Measurements from ENCODE around the gene CDO1. TPM values are rescaled to one million over a fixed set of nuclear protein-coding genes. Genes with fewer than 3 reads are reported as not detected.
A peak's percentile ranks its signal among the peaks of the same experiment; 100 is the strongest.

The CDO1 gene
- under 1 TPM in 1 of 2 experiments, not detected in 1; 0.40 TPM for total RNA-seq

GRCh38 chr5:115816226-115817081 lies at the start of gene CDO1:
Gene CDO1, minus strand, starts transcription at chr5:115816659. Its CDS starts 262 bp downstream, at chr5:115816397.
- ATAC-seq: peak; percentile 84
- ChIA-PET CTCF (interaction anchor here (0.7 kb wide), 1 partner anchor 23 kb away, joined by 3 read pairs; no protein-coding TSS in a partner anchor), POLR2A (no interaction called here)
- Mint-ChIP-seq H3K4me3 (peak within 1 kb of the TSS; percentile 64), H3K4me1 (ENCODE audit: low read depth) (peaks cover 36% of the 10 kb centered on the region), H3K27me3 (ENCODE audit: low read depth) (peaks cover 68% of the 10 kb centered on the region), H3K9me3 (ENCODE audit: insufficient read depth) (no peaks in the 10 kb centered on the region), H3K36me3 (ENCODE audit: low read depth) (peaks cover 2% of the 10 kb centered on the region), H3K27ac (peak within 1 kb of the TSS; percentile 29)
- DNase-seq: peak; percentile 54

DNA sequence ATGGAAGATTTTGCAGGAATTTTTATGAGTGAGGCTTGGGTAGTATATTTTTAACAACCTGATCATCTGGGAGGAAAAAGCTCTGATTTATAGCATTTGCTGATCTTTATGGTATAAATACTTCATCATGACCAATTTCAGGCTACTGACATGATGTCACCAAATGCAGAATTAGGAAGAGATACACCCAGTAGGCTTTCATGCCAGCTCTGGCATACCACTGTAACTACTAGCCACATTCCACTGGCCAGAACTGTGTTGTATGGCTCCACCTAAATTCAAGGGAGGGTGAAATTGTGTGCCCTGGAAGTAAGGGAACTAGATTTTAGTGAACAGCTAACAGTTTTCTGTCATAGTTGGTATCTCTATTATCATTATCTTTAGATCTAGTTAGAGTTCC lies 42.9 kb upstream of the CDO1 start:
- DNase-seq (no peak), ATAC-seq (no peak)
- Mint-ChIP-seq H3K4me1 (ENCODE audit: low read depth) (peaks cover 9% of the 10 kb centered on the region), H3K27me3 (ENCODE audit: low read depth) (no peaks in the 10 kb centered on the region), H3K36me3 (ENCODE audit: low read depth) (peaks cover 3% of the 10 kb centered on the region), H3K9me3 (ENCODE audit: insufficient read depth) (peaks cover 5% of the 10 kb centered on the region), H3K4me3 (no peak overlapping the region), H3K27ac (no peak overlapping the region)
- ChIA-PET CTCF (no interaction called here), POLR2A (no interaction called here)

- Mint-ChIP-seq H3K27me3 (ENCODE audit: low read depth) (no peaks in the 10 kb centered on the region), H3K9me3 (ENCODE audit: insufficient read depth) (peaks cover 1% of the 10 kb centered on the region), H3K4me3 (no peak overlapping the region), H3K27ac (no peak overlapping the region), H3K36me3 (ENCODE audit: low read depth) (peaks cover 10% of the 10 kb centered on the region), H3K4me1 (ENCODE audit: low read depth) (peaks cover 9% of the 10 kb centered on the region)
- ChIA-PET CTCF (no interaction called here), POLR2A (no interaction called here)
- no peak for ATAC-seq
- DNase-seq: no peak
Measured at GRCh38 chr5:115858396-115858795, 41.9 kb upstream of the CDO1 start.

GRCh38 chr5:115857626-115858349 lies 41.3 kb upstream of the CDO1 start:
- no peak for ATAC-seq
- no peak overlapping the region for H3K27ac Mint-ChIP-seq

GRCh38 chr5:115857057-115857479 lies 40.6 kb upstream of the CDO1 start:
- ATAC-seq: no peak
- no peak for DNase-seq
- Mint-ChIP-seq H3K9me3 (ENCODE audit: insufficient read depth) (peaks cover 6% of the 10 kb centered on the region), H3K36me3 (ENCODE audit: low read depth) (peaks cover 14% of the 10 kb centered on the region), H3K4me3 (no peak overlapping the region), H3K27ac (no peak overlapping the region), H3K4me1 (ENCODE audit: low read depth) (peaks cover 9% of the 10 kb centered on the region), H3K27me3 (ENCODE audit: low read depth) (no peaks in the 10 kb centered on the region)
- ChIA-PET CTCF (no interaction called here), POLR2A (no interaction called here)

More at GRCh38 chr5:115857626-115858349, 41.3 kb upstream of the CDO1 start:
- Mint-ChIP-seq H3K4me3 (no peak overlapping the region), H3K9me3 (ENCODE audit: insufficient read depth) (peaks cover 6% of the 10 kb centered on the region), H3K27me3 (ENCODE audit: low read depth) (no peaks in the 10 kb centered on the region), H3K4me1 (ENCODE audit: low read depth) (peaks cover 9% of the 10 kb centered on the region), H3K36me3 (ENCODE audit: low read depth) (peaks cover 14% of the 10 kb centered on the region)
- ChIA-PET POLR2A (no interaction called here), CTCF (no interaction called here)
- no peak for DNase-seq

- peaks cover 11% of the 10 kb centered on the region for H3K36me3 Mint-ChIP-seq (ENCODE audit: low read depth)
- no peak overlapping the region for H3K27ac Mint-ChIP-seq
- CTCF ChIA-PET: no interaction called here
- ATAC-seq (no peak), DNase-seq (no peak)
- no peaks in the 10 kb centered on the region for H3K27me3 Mint-ChIP-seq (ENCODE audit: low read depth)
- H3K4me3 Mint-ChIP-seq: no peak overlapping the region
- peaks cover 9% of the 10 kb centered on the region for H3K4me1 Mint-ChIP-seq (ENCODE audit: low read depth)
- POLR2A ChIA-PET: no interaction called here
- H3K9me3 Mint-ChIP-seq (ENCODE audit: insufficient read depth): peaks cover 6% of the 10 kb centered on the region
Measured at GRCh38 chr5:115855959-115856358, 39.5 kb upstream of the CDO1 start.

- Mint-ChIP-seq H3K4me3 (no peak overlapping the region), H3K27me3 (ENCODE audit: low read depth) (no peaks in the 10 kb centered on the region), H3K9me3 (ENCODE audit: insufficient read depth) (peaks cover 6% of the 10 kb centered on the region), H3K36me3 (ENCODE audit: low read depth) (peaks cover 11% of the 10 kb centered on the region), H3K27ac (no peak overlapping the region), H3K4me1 (ENCODE audit: low read depth) (peaks cover 9% of the 10 kb centered on the region)
- POLR2A ChIA-PET: no interaction called here
- DNase-seq: no peak
- CTCF ChIA-PET: no interaction called here
- ATAC-seq: no peak
Measured at GRCh38 chr5:115854139-115854538, 37.7 kb upstream of the CDO1 start.

GRCh38 chr5:115850744-115851416 lies 34.4 kb upstream of the CDO1 start:
- Mint-ChIP-seq H3K36me3 (ENCODE audit: low read depth) (peaks cover 11% of the 10 kb centered on the region), H3K27ac (no peak overlapping the region), H3K27me3 (ENCODE audit: low read depth) (no peaks in the 10 kb centered on the region), H3K4me3 (no peak overlapping the region), H3K4me1 (ENCODE audit: low read depth) (no peaks in the 10 kb centered on the region), H3K9me3 (ENCODE audit: insufficient read depth) (peaks cover 6% of the 10 kb centered on the region)
- ChIA-PET CTCF (no interaction called here), POLR2A (no interaction called here)
- no peak for ATAC-seq
- DNase-seq: no peak

DNA sequence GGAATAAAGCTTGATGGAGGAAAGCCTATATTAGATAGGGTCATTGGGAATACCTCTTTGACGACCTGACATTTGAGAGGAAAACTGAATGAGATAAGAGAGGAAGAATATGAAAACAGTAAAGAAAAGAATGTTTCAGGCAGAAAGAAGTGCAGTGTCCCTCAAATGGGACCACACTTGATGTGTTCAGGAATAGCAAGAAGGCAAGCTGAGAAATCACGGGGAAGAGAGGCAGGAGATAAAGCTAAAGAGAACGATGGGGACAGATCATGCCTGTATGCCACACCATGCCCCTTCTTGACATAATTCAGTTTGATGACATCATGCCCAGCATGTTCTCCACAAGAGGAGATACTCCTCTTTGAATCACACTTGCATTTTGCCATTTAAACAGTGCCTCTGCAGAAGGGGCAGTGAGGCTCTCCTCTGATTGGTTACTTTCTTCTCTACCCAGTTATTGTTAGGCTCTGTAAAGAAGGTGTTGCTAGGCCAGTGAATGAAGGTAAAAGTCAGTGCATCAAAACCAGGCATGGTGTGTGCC lies 32.9 kb upstream of the CDO1 start:
- H3K4me1 Mint-ChIP-seq (ENCODE audit: low read depth): peaks cover 8% of the 10 kb centered on the region
- H3K27me3 Mint-ChIP-seq (ENCODE audit: low read depth): no peaks in the 10 kb centered on the region
- ChIA-PET CTCF (no interaction called here), POLR2A (interaction anchor here (0.8 to 1.3 kb wide), 2 partner anchors 8 to 305 kb away, joined by 3 to 4 read pairs; partner anchors contain the start of gene ATG12)
- H3K36me3 Mint-ChIP-seq (ENCODE audit: low read depth): peaks cover 11% of the 10 kb centered on the region
- no peak overlapping the region for H3K27ac Mint-ChIP-seq
- ATAC-seq (no peak), DNase-seq (no peak)
- peaks cover 6% of the 10 kb centered on the region for H3K9me3 Mint-ChIP-seq (ENCODE audit: insufficient read depth)
- H3K4me3 Mint-ChIP-seq: no peak overlapping the region

GRCh38 chr5:115847290-115847689 lies 30.8 kb upstream of the CDO1 start:
- CTCF ChIA-PET: no interaction called here
- Mint-ChIP-seq H3K27ac (no peak overlapping the region), H3K27me3 (ENCODE audit: low read depth) (no peaks in the 10 kb centered on the region), H3K36me3 (ENCODE audit: low read depth) (peaks cover 2% of the 10 kb centered on the region), H3K9me3 (ENCODE audit: insufficient read depth) (no peaks in the 10 kb centered on the region), H3K4me1 (ENCODE audit: low read depth) (peaks cover 24% of the 10 kb centered on the region), H3K4me3 (no peak overlapping the region)
- DNase-seq (no peak), ATAC-seq (no peak)
- POLR2A ChIA-PET: no interaction called here

GRCh38 chr5:115844321-115844817 lies 27.9 kb upstream of the CDO1 start:
- ChIA-PET POLR2A (no interaction called here), CTCF (no interaction called here)
- DNase-seq (no peak), ATAC-seq (no peak)
- no peak overlapping the region for H3K27ac Mint-ChIP-seq
- H3K36me3 Mint-ChIP-seq (ENCODE audit: low read depth): peaks cover 15% of the 10 kb centered on the region
- H3K4me1 Mint-ChIP-seq (ENCODE audit: low read depth): peaks cover 35% of the 10 kb centered on the region
- no peaks in the 10 kb centered on the region for H3K9me3 Mint-ChIP-seq (ENCODE audit: insufficient read depth)
- H3K27me3 Mint-ChIP-seq (ENCODE audit: low read depth): no peaks in the 10 kb centered on the region
- no peak overlapping the region for H3K4me3 Mint-ChIP-seq

Measured in activated CD8-positive, alpha-beta T cell treated with anti-CD3 and anti-CD28 coated beads, Interleukin-2, amount 10 ng/mL, durations not matched to agents 7 days and 5 days (primary cell).